A549 (cell line): Measurements from ENCODE around the gene EGFL7. TPM values are rescaled to one million over a fixed set of nuclear protein-coding genes. Genes with fewer than 3 reads are reported as not detected.

Experiments used
- ATAC-seq, 2 experiments: fragments of 200-7000 bp in 1 of 2; fragments of >200 bp in 1 of 2; cut with Nextera tagmentation in 1 of 2; cut with Tn5 transposase in 1 of 2; 3 replicates each; pipeline versions ENCODE4 v1.8.0 to v1.9.1; 2018 to 2020; ENCODE audit warnings: mild to moderate bottlenecking in 1 of 2, moderate library complexity in 1 of 2
- CTCF ChIA-PET: fragments of 300-600 bp; sonication (Branson Sonifier 250); formaldehyde crosslinking; extraction: SDS; loops from one replicate; lab custom pipeline; 2021; ENCODE audit warnings: antibody characterized with exemption, inconsistent platforms; lab: Yijun Ruan, JAX
- POLR2A ChIA-PET: fragments of 350-600 bp; formaldehyde crosslinking; extraction: SDS; loops from one replicate; lab custom pipeline; 2021; ENCODE audit warnings: antibody characterized with exemption, inconsistent platforms; lab: Yijun Ruan, JAX
- DNase-seq, 2 experiments: peaks; one replicate each; pipeline versions ENCODE4 v3.0.0 to v3.0.0-alpha.2; 2011 to 2016; ENCODE audit warnings: low read depth in 1 of 2, low spot score in 1 of 2
- FAIRE-seq: peaks from 2 replicates; lab custom pipeline; 2011; peaks lifted over from hg19 to GRCh38; lab: Jason Lieb, UNC
- H3K27ac ChIP-seq, 2 experiments: fragments of >200 bp; sonication (Bioruptor Twin); formaldehyde crosslinking; 3 replicates each; pipeline ENCODE4 v1.5.1; 2016 to 2017
- H3K4me1 ChIP-seq: fragments of >200 bp; sonication (Bioruptor Twin); formaldehyde crosslinking; 3 replicates; pipeline ENCODE4 v1.6.1; 2016
- H3K4me2 ChIP-seq: fragments of >200 bp; sonication (Bioruptor Twin); formaldehyde crosslinking; 3 replicates; pipeline ENCODE4 v1.6.1; 2016
- H3K4me3 ChIP-seq: fragments of >200 bp; sonication (Bioruptor Twin); formaldehyde crosslinking; 3 replicates; pipeline ENCODE4 v1.5.1; 2016
- H3K9me3 ChIP-seq: fragments of >200 bp; sonication (Bioruptor Twin); formaldehyde crosslinking; 3 replicates; pipeline ENCODE4 v1.6.1; 2016
- BCL3 ChIP-seq: fragments of >200 bp; sonication (Bioruptor Twin); formaldehyde crosslinking; IDR thresholded peaks from 3 replicates; pipeline ENCODE4 v1.6.1; 2016
- CHD4 ChIP-seq: fragments of 200-600 bp; sonication (generic); IDR thresholded peaks from 2 replicates; pipeline ENCODE4 v1.6.1; 2016; ENCODE audit warnings: antibody characterized with exemption, mild to moderate bottlenecking, borderline replicate concordance
- CTCF ChIP-seq: fragments of >200 bp; sonication (Bioruptor Twin); formaldehyde crosslinking; IDR thresholded peaks from 3 replicates; pipeline ENCODE4 v1.5.1; 2016
- E2F6 ChIP-seq: IDR thresholded peaks from 2 replicates; pipeline ENCODE4 v1.6.1; 2012; ENCODE audit warnings: low read depth, borderline replicate concordance
- EP300 ChIP-seq, 2 experiments: fragments of >200 bp; sonication (Bioruptor Twin); formaldehyde crosslinking; IDR thresholded peaks; 2 replicates in 1 of 2; 3 replicates in 1 of 2; pipeline ENCODE4 v1.6.1; 2016 to 2017
- FOSB ChIP-seq: fragments of 250-450 bp; sonication (Bioruptor Pico); IDR thresholded peaks from 2 replicates; pipeline ENCODE4 v1.5.0; 2020; ENCODE audit warnings: mild to moderate bottlenecking, moderate library complexity
- JUN ChIP-seq, 2 experiments: fragments of >200 bp; sonication (Bioruptor Twin); formaldehyde crosslinking; IDR thresholded peaks; 2 replicates in 1 of 2; 3 replicates in 1 of 2; pipeline ENCODE4 v1.6.1; 2016 to 2017
- JUNB ChIP-seq: fragments of >200 bp; sonication (Bioruptor Twin); formaldehyde crosslinking; IDR thresholded peaks from 2 replicates; pipeline ENCODE4 v1.6.1; 2016
- NFE2L2 ChIP-seq: fragments of 150-350 bp; conservative IDR thresholded peaks from 2 replicates; pipeline ENCODE4 v1.6.1; 2014; ENCODE audit warnings: low read length
- RARB ChIP-seq: fragments of 250-450 bp; sonication (Bioruptor Pico); IDR thresholded peaks from 2 replicates; pipeline ENCODE4 v1.8.0; 2021; ENCODE audit warnings: mild to moderate bottlenecking, moderate library complexity
- REST ChIP-seq: fragments of 200-600 bp; sonication (generic); IDR thresholded peaks from 2 replicates; pipeline ENCODE4 v1.6.1; 2016; ENCODE audit warnings: antibody characterized with exemption, mild to moderate bottlenecking, moderate library complexity
- RNF2 ChIP-seq: fragments of 200-600 bp; sonication (generic); IDR thresholded peaks from 2 replicates; pipeline ENCODE4 v1.6.1; 2016; ENCODE audit warnings: low read depth, mild to moderate bottlenecking, antibody characterized with exemption, moderate library complexity, borderline replicate concordance
- USF2 ChIP-seq: fragments of 450-650 bp; IDR thresholded peaks from 2 replicates; pipeline ENCODE4 v1.6.1; 2014; ENCODE audit warnings: antibody characterized with exemption
- ZFP36 ChIP-seq: fragments of 450-650 bp; IDR thresholded peaks from 2 replicates; pipeline ENCODE4 v1.6.1; 2014; ENCODE audit warnings: borderline replicate concordance; ENCODE audit not compliant: partially characterized antibody
- WGBS: methylation state at CpG from one replicate; pipeline ENCODE4 v1.1.6; 2017; ENCODE audit errors: missing lambda C conversion rate; 5-methylcytosine and 5-hydroxymethylcytosine counted together
- polyA plus RNA-seq, 4 experiments: library from polyadenylated mRNA; depleted of rRNA in 3 of 4; stranded (reverse); fragments of >200 nt; fragmentation: RNase III in 1 of 4; extraction: RNeasy Plus Mini Kit Qiagen cat#74134 plus additional on column Dnase treatment in 1 of 4; gene quantifications; 2 replicates in 3 of 4; 3 replicates in 1 of 4; pipeline ENCODE4 v1.2.3, GENCODE V29; 2011 to 2017

EGFL7 gene
- polyA plus RNA-seq, 2 of the 4 experiments (the other 2 are of a cell fraction) = 19.9 to 34.4 TPM

- FAIRE-seq (no peak), ATAC-seq (no peak), DNase-seq (no peak)
- POLR2A ChIA-PET = no interaction called here
- no peak overlapping the region for H3K4me3 ChIP-seq
- 93% methylated on average over 7 of the region's 10 CpGs for WGBS
- no peak overlapping the region for H3K4me2 ChIP-seq
- no peaks in the 10 kb centered on the region for H3K9me3 ChIP-seq
- TF ChIP-seq REST (no peak), FOSB (no peak), CTCF (no peak), EP300 (IDR thresholded peaks at IDR 0.05) (no peak), JUNB (no peak)
- peaks cover 14% of the 10 kb centered on the region for H3K4me1 ChIP-seq
- 0 out of 6 replicates have a peak overlapping the region, but pooled peaks of 1 of the 2 experiments have one; percentile 3 for H3K27ac ChIP-seq
- CTCF ChIA-PET = interaction anchor here (1.0 to 13.4 kb wide), 9 partner anchors 9 to 45 kb away, joined by 3 to 186 read pairs (median 4); no protein-coding TSS in a partner anchor
These were observed 20.0 kb downstream of the EGFL7 start for GRCh38 chr9:136682710-136683109.

GRCh38 chr9:136683173-136683745 lies 20.5 kb downstream of the EGFL7 start:
- DNase-seq = no peak
- no peak for ATAC-seq
- no peak for FAIRE-seq
- Histone ChIP-seq H3K4me1 (peaks cover 20% of the 10 kb centered on the region), H3K4me2 (no peak overlapping the region), H3K4me3 (no peak overlapping the region), H3K9me3 (no peaks in the 10 kb centered on the region), H3K27ac (no peak overlapping the region)
- POLR2A ChIA-PET = no interaction called here
- no peak for TF ChIP-seq RNF2
- TF ChIP-seq CHD4 = no peak
- TF ChIP-seq BCL3 = no peak
- no peak for TF ChIP-seq FOSB
- TF ChIP-seq NFE2L2 = no peak
- no peak for TF ChIP-seq JUN (IDR thresholded peaks at IDR 0.05)
- TF ChIP-seq ZFP36 = no peak
- TF ChIP-seq REST = no peak
- no peak for TF ChIP-seq E2F6
- no peak for TF ChIP-seq USF2
- no peak for TF ChIP-seq RARB
- 90% methylated on average over 14 of the region's 16 CpGs for WGBS
- CTCF ChIA-PET = interaction anchor here (1.1 to 13.4 kb wide), 7 partner anchors 9 to 42 kb away, joined by 3 to 186 read pairs (median 5); no protein-coding TSS in a partner anchor
